ENCODE results near the gene SLC2A14.
"Not testable (repeated sequence)": the region's sequence is repeated elsewhere in the genome, so short reads cannot be mapped to it uniquely, and the experiment has no call there.

SLC2A14 gene

GRCh38 chr12:7872566-7873319 is at the start of gene SLC2A14:
Gene SLC2A14, minus strand, starts transcription at chr12:7872915. Its CDS starts 3,035 bp downstream, at chr12:7869880.
- no peak for DNase-seq (ENCODE audit: low read depth in 2 of 2)

- not testable (repeated sequence) for DNase-seq (ENCODE audit: low read depth in 2 of 2)
Measured at GRCh38 chr12:7921181-7921580, 48.5 kb upstream of the SLC2A14 start.

GRCh38 chr12:7918268-7918590 is 45.5 kb upstream of the SLC2A14 start:
- not testable (repeated sequence) for DNase-seq (ENCODE audit: low read depth in 2 of 2)

GRCh38 chr12:7917392-7918267 is 44.9 kb upstream of the SLC2A14 start:
- DNase-seq (ENCODE audit: low read depth in 2 of 2): no peak

- no peak for DNase-seq (ENCODE audit: low read depth in 2 of 2)
Measured at GRCh38 chr12:7916936-7917335, 44.2 kb upstream of the SLC2A14 start.

GRCh38 chr12:7915661-7916403 is 43.1 kb upstream of the SLC2A14 start:
- DNase-seq (ENCODE audit: low read depth in 2 of 2): peak in 1 of 2 donors; percentile 18

GRCh38 chr12:7910106-7910505 is 37.4 kb upstream of the SLC2A14 start:
- DNase-seq (ENCODE audit: low read depth in 2 of 2): not testable (repeated sequence)

- peak in 1 of 2 donors; percentile 21 for DNase-seq (ENCODE audit: low read depth in 2 of 2)
Measured at GRCh38 chr12:7907009-7907408, 34.3 kb upstream of the SLC2A14 start.

- not testable (repeated sequence) for DNase-seq (ENCODE audit: low read depth in 2 of 2)
Measured at GRCh38 chr12:7906303-7906702, 33.6 kb upstream of the SLC2A14 start.

GRCh38 chr12:7905600-7906125 is 32.9 kb upstream of the SLC2A14 start:
- not testable (repeated sequence) for DNase-seq (ENCODE audit: low read depth in 2 of 2)

- DNase-seq (ENCODE audit: low read depth in 2 of 2): no peak
Measured at GRCh38 chr12:7905071-7905470, 32.4 kb upstream of the SLC2A14 start.

GRCh38 chr12:7902416-7902815 is 29.7 kb upstream of the SLC2A14 start:
- not testable (repeated sequence) for DNase-seq (ENCODE audit: low read depth in 2 of 2)

GRCh38 chr12:7899755-7900154 is 27.0 kb upstream of the SLC2A14 start:
- no peak for DNase-seq (ENCODE audit: low read depth in 2 of 2)

GRCh38 chr12:7896726-7897125 is 24.0 kb upstream of the SLC2A14 start:
- not testable (repeated sequence) for DNase-seq (ENCODE audit: low read depth in 2 of 2)

GRCh38 chr12:7892186-7892980 is 19.7 kb upstream of the SLC2A14 start:
- no peak for DNase-seq (ENCODE audit: low read depth in 2 of 2)

GRCh38 chr12:7884689-7885088 is 12.0 kb upstream of the SLC2A14 start:
- no peak for DNase-seq (ENCODE audit: low read depth in 2 of 2)

- DNase-seq (ENCODE audit: low read depth in 2 of 2): not testable (repeated sequence)
Measured at GRCh38 chr12:7881736-7882120, 9.0 kb upstream of the SLC2A14 start.

GRCh38 chr12:7880952-7881735 is 8.4 kb upstream of the SLC2A14 start:
- DNase-seq (ENCODE audit: low read depth in 2 of 2): not testable (repeated sequence)

- DNase-seq (ENCODE audit: low read depth in 2 of 2): no peak
Measured at GRCh38 chr12:7879246-7879645, 6.5 kb upstream of the SLC2A14 start.

- no peak for DNase-seq (ENCODE audit: low read depth in 2 of 2)
Measured at GRCh38 chr12:7877420-7877819, 4.7 kb upstream of the SLC2A14 start.
